Vagina (tissue), 2 donors: ENCODE data around the gene DLG5.

ENCODE experiments used
- POLR2A ChIP-seq, 2 donors: fragments of 450-650 bp; IDR thresholded peaks; one replicate each; pipeline ENCODE4 v1.6.1; 2017; ENCODE audit warnings: antibody characterized with exemption in 2 of 2, mild to moderate bottlenecking in 2 of 2, moderate library complexity in 2 of 2
- TF ChIP-seq, protein P1 (sequence below), 3 experiments: fragments of 450-650 bp in 2 of 3; fragments of 200-600 bp in 1 of 3; sonication (generic) in 1 of 3; IDR thresholded peaks; one replicate each; pipeline ENCODE4 v1.5.1; 2017 to 2019; ENCODE audit warnings: antibody characterized with exemption in 3 of 3, mild to moderate bottlenecking in 2 of 3, moderate library complexity in 2 of 3

DNA sequence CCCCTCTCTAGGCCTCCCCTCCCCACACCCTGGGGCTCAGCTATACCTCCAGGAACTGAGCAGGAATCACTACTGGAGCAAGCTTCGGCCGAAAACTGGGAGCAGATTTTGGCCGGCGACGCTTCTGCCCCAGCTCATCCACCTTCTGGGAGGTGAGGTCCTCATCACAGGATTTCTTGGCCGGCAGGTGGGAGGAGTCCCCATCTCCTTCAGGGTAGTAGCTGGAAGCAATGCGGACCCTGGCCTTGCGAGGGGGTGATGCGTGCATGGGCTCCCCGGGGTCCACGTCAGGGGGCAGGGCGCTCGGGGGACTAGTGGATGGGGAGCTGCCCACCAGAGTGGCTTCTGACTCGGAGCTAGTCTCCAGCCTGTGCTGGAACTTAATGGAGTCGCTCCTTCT lies 105.5 kb downstream of the DLG5 start:
- TF ChIP-seq, protein P1, sequence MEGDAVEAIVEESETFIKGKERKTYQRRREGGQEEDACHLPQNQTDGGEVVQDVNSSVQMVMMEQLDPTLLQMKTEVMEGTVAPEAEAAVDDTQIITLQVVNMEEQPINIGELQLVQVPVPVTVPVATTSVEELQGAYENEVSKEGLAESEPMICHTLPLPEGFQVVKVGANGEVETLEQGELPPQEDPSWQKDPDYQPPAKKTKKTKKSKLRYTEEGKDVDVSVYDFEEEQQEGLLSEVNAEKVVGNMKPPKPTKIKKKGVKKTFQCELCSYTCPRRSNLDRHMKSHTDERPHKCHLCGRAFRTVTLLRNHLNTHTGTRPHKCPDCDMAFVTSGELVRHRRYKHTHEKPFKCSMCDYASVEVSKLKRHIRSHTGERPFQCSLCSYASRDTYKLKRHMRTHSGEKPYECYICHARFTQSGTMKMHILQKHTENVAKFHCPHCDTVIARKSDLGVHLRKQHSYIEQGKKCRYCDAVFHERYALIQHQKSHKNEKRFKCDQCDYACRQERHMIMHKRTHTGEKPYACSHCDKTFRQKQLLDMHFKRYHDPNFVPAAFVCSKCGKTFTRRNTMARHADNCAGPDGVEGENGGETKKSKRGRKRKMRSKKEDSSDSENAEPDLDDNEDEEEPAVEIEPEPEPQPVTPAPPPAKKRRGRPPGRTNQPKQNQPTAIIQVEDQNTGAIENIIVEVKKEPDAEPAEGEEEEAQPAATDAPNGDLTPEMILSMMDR (IDR thresholded peaks at IDR 0.05): no peak
- no peak for TF ChIP-seq POLR2A (IDR thresholded peaks at IDR 0.05)
